Measurements from ENCODE around the gene ABLIM1. TPM values are rescaled to one million over a fixed set of nuclear protein-coding genes. Genes with fewer than 3 reads are reported as not detected.
A peak's percentile ranks its signal among the peaks of the same experiment; 100 is the strongest.

Gene ABLIM1
- total RNA-seq, 1 experiment from 2014 or later, result 28.2 TPM

- no peak for DNase-seq (ENCODE audit: extremely low read depth, low read depth)
Observed at GRCh38 chr10:114626841-114627240, 31.2 kb downstream of the ABLIM1 start.

GRCh38 chr10:114624951-114625780 lies 32.9 kb downstream of the ABLIM1 start:
- DNase-seq (ENCODE audit: extremely low read depth, low read depth), result no peak

DNA sequence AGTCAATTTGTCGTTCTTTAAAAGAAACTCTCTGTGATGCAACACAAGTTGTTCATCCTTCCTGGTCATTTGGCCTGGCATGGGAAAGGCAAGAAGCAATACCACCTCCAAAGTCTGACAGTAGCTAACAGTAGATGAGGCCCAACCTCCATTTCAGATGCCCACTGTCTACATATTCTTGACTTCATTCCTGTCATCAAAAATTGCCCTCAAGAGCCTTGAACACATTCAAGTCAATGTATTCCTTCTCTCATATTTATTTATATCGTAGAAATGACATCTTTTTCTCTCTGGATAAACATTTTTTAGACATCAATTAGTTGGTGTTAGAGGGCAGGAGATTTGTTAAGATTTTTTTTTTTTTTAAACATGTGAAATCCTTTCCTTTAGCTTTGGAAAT lies 33.7 kb downstream of the ABLIM1 start:
- no peak for DNase-seq (ENCODE audit: extremely low read depth, low read depth)

- DNase-seq (ENCODE audit: extremely low read depth, low read depth), result no peak
Observed at GRCh38 chr10:114623661-114624294, 34.3 kb downstream of the ABLIM1 start.

DNA sequence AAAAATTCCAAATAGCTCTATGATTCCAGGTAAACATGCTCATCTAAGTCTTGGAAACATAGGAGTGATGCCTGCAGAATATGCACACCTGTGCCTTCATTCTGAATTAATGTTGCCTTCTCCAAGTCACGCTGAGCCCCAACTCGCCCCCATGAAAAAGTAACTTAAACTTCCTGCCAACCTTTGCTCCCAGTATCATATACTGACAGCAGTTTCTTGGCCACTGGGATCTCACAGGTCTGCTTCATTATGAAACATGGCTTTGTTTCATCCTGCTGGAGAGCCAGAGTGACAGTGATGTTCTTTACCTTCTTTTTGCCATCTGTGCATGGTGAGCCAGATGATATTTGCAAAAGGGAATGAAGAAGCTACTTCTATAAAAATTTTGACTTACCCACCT lies 34.9 kb downstream of the ABLIM1 start:
- DNase-seq (ENCODE audit: extremely low read depth, low read depth), result no peak

- DNase-seq (ENCODE audit: extremely low read depth, low read depth), result no peak
Observed at GRCh38 chr10:114618722-114619121, 39.4 kb downstream of the ABLIM1 start.

DNA sequence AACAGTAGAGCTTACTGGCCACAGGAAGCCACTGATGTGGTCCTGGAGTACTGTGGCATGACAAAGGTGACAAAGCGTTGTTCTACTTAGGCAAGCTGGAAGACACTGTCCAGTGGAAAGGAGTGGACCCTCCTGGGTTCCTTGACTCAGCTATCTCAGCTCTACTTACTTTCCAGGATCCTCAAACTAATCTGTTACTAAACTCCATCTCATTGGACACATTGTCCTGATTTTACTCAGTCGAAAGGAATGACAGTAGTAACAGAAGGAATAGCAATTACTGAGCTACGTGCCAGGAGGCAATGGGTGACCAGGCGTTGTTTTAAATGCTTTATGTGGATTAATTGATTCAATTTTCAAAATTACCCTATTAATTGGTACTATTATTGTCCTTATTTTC lies 41.6 kb downstream of the ABLIM1 start:
- DNase-seq (ENCODE audit: extremely low read depth, low read depth), result no peak

- DNase-seq (ENCODE audit: extremely low read depth, low read depth), result no peak
Observed at GRCh38 chr10:114616103-114616502, 42.0 kb downstream of the ABLIM1 start.

DNA sequence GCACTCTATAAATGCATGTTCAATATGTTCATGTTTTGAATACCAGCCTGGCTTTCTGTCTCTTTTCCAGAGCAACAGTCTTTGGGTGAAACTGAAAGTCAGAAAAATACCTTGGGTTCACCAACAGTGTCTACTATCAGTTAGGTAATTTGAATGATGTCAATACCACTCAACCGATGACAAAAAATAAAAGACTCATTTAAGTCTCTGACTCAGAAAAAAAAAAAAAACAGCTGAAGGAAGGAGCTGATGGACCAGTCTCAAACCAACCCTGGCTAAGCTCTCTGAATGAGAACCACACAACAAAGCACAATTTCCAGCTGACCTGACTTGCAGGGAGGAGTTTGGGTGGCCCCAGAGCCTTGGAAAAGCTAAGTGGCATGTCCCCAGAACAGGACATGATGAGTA lies 42.5 kb downstream of the ABLIM1 start:
- DNase-seq (ENCODE audit: extremely low read depth, low read depth), result no peak

- DNase-seq (ENCODE audit: extremely low read depth, low read depth), result no peak
Observed at GRCh38 chr10:114613237-114613979, 44.7 kb downstream of the ABLIM1 start.

DNA sequence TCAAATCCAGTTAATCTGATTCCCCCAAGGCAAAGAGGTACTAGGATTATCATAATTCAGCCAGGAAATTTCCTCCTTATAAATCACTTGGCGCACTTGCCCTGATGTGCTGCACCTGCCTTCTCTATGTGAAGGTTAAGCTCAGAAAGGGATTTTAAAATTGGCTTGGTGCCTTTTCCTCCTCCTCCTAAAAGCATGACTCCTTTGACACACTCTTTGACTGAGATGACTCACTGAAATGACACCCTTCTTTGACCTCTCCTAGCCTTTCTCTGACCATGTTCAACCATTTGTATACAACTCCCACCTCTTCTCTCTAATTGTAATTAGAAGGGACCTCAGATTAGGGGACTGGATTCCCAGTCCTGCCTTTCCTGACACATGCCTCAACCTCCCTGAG lies 46.5 kb downstream of the ABLIM1 start:
- no peak for DNase-seq (ENCODE audit: extremely low read depth, low read depth)

GRCh38 chr10:114609518-114610426 lies 48.3 kb downstream of the ABLIM1 start:
- no peak for DNase-seq (ENCODE audit: extremely low read depth, low read depth)

- no peak for DNase-seq (ENCODE audit: extremely low read depth, low read depth)
Observed at GRCh38 chr10:114607358-114607998, 50.6 kb downstream of the ABLIM1 start.

DNA sequence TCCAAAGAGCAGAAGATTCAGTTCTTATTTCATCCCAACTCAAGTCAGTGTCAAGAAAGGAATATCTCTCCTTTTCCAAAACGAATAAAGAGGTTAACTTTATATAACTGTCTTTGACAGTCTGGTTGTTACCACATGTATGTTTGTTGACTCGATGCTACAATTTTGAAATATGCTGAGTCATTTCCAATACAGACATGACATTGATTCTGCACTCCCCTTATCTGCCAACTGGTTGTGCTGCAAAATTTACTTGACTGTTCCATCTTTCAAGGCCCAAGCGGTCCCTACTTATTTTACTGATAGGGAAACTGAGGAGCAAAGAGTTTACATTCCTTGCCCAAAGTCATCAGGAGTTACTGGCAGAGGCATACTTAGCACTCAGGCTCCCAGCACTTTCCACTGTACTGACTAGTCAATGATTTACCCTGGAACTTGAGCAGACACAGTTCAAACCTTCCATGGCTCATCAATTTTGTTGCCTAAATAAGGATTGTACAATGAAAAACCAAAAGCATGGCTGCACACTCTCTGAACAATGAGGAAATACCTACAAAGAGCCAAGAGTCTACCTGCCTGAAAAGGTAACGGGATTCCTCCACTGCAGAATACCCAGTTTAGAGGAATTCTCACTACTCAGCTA lies 52.8 kb downstream of the ABLIM1 start:
- peak; percentile 36 for DNase-seq (ENCODE audit: extremely low read depth, low read depth)

GRCh38 chr10:114604357-114605130 lies 53.5 kb downstream of the ABLIM1 start:
- DNase-seq (ENCODE audit: extremely low read depth, low read depth), result peak; percentile 21

GRCh38 chr10:114603948-114604347 lies 54.1 kb downstream of the ABLIM1 start:
- DNase-seq (ENCODE audit: extremely low read depth, low read depth), result peak; percentile 41

- DNase-seq (ENCODE audit: extremely low read depth, low read depth), result no peak
Observed at GRCh38 chr10:114603303-114603702, 54.8 kb downstream of the ABLIM1 start.

DNA sequence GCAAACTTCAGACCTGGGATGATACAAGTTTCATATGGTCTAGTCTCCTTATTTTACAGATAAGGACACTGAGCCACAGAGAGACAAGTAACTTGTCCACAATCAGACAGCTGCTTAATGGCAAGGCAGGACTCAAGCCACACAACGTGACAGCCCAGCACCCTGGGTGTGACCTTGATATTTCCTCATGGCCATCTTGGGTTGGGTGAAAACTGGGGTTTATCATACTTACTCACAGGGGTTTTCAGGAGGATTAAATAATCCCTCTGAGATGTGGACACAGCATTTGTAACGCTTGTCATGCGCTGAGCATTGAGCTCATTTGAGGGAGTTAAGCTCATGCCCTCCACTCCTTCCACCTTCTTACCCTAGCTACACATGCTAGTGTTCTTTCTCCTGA lies 58.0 kb downstream of the ABLIM1 start:
- no peak for DNase-seq (ENCODE audit: extremely low read depth, low read depth)

GRCh38 chr10:114596793-114597192 lies 61.3 kb downstream of the ABLIM1 start:
- DNase-seq (ENCODE audit: extremely low read depth, low read depth), result no peak

Data from NCI-H460 (cell line).